Kasumi-1 (cell line): ENCODE data around the gene LRRC4B.
A peak's percentile ranks its signal among the peaks of the same experiment; 100 is the strongest.

Source experiments
- DNase-seq, 2 experiments: peaks; one replicate each; lab custom pipeline; 2025; lab: John Stamatoyannopoulos, UW

LRRC4B gene

GRCh38 chr19:50522881-50523280 is 45.4 kb downstream of the LRRC4B start:
- DNase-seq, result no peak

GRCh38 chr19:50520822-50521465 is 47.3 kb downstream of the LRRC4B start:
- DNase-seq, result no peak

DNA sequence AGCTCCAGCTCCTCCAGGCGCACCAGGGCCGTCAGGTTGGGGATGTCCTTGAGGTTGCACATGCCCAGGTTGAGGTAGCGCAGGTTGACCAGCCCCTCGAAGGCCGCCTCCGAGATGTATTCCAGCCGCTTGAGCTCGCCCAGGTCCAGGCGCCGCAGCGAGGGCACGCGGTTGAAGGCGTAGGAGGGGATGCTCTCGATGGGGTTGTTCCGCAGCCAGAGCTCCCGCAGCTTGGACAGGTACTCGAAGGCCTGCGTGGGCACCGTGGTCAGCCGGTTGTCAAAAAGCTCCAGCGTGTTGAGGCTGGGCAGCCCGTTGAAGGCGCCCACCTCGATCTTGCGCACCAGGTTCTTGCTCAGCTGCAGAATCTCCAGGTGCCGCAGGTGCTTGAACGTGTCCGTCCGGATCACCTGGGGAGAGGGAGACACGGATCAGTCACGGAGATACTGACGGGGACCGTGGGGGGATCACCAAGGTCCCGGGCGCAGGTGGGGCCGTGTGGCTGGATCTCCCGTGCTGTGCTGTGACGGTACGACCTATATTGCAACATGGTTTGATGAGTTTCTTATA is 49.1 kb downstream of the LRRC4B start:
- no peak for DNase-seq

GRCh38 chr19:50518091-50519005 is 49.9 kb downstream of the LRRC4B start:
- no peak for DNase-seq

- DNase-seq, result no peak
These were observed 50.5 kb downstream of the LRRC4B start for GRCh38 chr19:50517704-50518075.

GRCh38 chr19:50516964-50517703 is 51.1 kb downstream of the LRRC4B start:
- DNase-seq, result no peak

DNA sequence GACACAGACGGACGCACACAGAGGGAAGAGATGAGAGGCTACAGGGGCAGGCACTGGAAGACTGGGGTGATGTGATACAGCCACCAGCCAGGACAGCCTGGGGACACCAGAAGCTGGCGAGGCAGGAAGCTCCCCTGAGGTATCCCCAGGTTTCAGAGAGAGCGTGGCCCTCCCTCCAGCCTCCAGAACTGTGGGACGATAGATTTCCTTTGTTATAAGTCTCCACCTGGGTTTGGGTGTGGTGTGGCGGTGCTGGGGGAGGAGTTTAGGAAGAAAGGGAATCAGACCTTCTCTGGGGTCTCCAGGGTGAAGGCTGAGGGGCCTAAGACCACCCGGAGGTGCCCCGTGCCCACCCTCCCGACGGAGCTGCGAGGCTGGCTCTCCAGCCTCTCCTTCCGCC is 51.8 kb downstream of the LRRC4B start:
- DNase-seq, result no peak

GRCh38 chr19:50515168-50515561 is 53.1 kb downstream of the LRRC4B start:
- no peak for DNase-seq

- no peak for DNase-seq
These were observed 53.7 kb downstream of the LRRC4B start for GRCh38 chr19:50514346-50515167.

DNA sequence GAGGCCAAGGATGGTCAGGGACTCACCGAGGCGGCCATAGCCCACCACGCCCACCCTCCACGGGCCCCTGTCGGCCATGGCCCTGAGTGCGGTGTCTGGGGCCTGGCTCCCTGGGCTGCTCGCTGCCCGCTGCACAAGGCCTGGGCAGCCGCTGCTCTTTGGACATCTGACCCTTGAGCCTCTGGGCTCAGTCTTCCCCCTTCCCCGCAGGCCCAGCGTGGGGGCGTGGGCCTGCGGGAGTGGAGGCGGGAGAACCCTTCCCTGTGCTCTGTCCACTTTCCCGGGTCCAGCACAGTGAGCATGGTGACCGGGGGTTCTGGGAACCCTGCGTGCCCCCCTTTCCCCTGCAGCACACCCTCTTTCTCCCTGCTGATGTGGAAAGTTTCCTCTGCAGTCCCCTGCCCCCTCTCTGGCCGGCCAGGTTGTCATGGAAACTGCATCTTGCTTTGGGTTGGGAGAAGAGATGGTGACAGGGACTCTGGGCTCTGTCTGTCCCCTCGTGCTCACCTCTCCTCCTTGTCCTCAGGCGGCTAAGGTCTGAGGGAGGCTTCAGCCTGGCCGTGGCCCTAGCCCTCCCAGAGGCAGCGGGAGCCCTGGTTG is 54.4 kb downstream of the LRRC4B start, which contains the start of gene ASPDH:
Gene ASPDH, minus strand, starts transcription at position 168 of the 600 bp plus-strand sequence. Its CDS starts 90 bp downstream, at position 78.
- DNase-seq, result no peak

GRCh38 chr19:50512999-50513745 is 55.1 kb downstream of the LRRC4B start:
- DNase-seq, result no peak

DNA sequence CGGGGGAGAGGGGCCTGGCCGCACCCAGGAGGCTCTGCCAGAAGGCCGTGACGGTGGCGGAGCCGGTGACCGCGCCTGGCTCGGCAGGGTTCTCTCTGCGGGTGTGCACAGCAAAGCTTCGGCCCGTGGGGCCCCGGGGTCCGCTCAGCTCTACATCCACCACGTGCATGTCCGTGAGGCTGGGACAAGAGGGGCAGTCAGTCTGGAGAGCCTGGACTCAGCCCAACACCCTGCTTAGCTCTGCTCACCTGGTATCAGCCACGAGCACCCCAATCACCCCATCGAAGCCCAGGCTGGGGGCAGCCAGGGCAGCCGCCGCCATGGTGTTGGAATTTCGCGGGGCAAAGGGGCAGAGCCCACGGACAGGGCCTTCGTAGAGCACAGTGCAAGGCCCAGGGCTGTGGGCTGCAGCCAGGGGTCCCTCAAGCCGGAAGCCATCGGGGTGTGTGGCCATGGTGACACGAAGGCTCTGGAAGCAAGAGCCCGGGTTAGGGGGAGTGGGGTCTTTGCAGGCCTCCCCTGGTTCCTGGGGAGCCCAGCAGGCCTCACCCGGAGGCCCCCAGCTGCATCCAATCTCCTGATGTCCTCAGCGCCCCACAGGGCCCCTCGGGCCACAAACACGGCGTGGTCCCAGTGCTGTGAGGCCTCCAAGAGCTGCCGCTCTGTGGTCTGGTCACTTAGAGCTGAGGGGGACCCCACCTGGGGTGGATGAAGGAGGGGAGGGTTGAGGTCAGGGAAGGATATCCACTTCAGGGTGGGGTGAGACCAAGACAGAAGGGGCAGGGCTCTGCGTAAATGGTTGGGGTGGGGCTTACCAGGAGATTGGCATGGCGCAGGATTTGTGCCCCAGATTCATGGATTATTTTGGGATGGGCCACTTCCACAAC is 55.9 kb downstream of the LRRC4B start:
- no peak for DNase-seq

DNA sequence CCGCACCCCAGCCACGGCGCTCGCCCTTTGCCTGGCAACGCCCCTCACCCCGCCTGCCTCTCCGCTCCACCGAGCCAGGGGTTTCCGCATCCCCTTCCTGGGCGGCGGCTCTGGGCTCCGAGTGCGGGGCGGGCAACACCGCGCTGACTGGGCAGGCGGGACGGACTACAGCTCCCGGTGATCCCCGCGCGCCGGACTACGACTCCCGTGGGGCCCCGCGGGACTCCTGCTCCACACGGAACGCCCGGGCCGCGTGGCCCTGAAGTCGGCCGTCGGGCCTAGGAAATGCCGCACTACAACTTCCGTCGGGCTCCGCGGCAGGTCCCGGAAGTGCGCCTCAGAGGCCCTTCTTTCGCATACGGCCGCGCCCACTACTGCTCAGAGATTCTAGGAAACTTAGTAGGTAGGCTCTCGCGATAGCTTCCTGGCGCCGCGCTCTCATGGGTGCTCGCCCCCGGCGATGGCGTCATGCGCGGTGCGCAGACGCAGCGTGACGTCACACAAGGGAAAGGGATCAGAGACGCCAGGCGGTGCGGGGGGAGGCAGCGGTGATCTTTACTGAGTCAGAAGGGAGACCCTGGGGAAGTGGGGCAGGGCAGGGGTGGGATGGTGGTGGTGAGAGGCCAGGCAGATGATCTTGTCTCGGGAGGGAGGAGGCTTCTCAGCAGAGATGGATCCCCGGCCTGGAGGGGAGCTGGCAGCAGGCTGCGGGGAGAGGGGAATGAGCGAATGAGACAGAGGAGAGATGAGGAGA is 57.0 kb downstream of the LRRC4B start, which contains the start of gene JOSD2:
Gene JOSD2, minus strand, starts transcription at position 123 of the 754 bp plus-strand sequence. CDS start 760 bp downstream, outside the sequence.
- peak; percentile 97 to 99 for DNase-seq

DNA sequence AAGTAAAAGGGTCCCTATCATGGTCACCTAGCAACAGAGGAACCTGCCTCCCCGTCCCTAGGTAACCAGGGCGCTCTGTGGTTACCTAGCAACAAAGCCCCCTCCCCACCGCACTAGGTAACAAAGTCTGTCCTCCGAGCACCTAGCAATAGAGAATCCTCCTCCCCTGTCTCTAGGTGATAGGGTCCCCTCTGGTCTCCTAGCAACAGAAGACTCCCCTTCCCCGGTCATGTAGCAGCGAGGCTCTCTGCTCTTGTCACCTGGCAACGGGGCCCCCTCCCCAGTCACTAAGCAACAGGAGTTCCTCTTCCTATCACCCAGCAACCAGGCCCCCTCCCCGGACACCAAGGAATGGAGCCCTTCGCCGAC is 57.6 kb downstream of the LRRC4B start:
- no peak for DNase-seq

DNA sequence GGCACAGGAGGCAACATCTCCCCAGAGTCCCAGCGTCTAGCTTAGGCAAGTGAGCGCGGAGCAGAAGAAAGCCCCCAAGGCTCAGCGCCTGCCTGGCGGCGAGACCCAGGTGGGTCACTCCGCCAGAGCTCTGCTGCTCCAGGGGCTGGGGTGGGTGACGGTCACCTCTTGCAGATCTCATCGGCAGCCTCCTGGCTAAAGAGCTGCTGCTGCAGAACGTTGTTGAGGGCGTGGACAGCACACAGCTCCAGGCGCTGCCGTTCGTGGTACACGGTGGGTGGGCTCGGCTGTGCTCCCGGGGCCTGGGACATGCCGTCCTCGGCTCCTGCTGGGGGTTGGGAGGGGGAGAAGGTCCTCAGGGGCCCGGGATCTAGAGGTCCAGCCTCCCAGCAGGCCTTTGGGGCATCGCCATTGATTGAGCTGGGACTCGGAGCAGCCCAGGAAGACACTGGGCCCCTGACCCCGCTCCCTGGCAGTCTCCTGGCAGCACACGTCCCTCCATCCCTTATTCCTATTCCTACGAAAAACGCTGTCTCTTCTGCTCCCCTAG is 58.0 kb downstream of the LRRC4B start:
- DNase-seq, result no peak

GRCh38 chr19:50509366-50509765 is 58.9 kb downstream of the LRRC4B start:
- DNase-seq, result no peak

DNA sequence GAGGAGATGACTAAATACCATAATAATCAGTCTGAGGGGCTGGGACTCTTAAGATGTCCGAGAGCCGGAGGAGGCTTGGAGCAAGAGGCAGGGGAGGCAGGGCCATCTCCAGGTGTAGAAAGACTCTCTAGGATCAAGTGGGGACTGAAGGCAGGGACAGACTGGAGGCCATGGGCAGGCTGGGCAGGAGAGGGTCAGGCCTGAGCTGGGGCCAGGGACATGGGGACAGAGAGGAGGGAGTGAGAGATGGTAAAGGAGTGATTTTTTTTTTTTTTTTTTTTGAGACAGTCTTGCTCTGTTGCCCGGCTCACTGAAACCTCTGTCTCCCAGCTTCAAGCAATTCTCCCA is 59.4 kb downstream of the LRRC4B start:
- no peak for DNase-seq

DNA sequence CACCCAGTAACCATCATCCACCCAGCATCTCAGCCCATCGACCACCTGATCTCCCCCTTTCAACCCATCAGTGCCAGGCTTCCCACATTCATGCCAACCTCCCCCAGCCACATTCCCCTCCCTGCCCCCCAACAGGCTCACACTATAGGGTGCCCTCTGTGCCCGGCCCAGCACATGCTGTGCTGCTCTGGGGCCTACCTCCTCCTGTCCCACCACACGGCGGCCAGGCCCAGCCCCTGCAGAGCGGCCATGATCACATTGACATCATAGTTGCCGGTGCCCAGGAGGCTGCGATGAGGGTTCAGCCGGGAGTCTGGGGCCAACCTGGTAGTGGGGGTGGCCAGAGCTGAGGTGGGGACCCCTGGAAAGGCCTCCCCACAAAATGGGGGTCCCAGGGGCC is 60.9 kb downstream of the LRRC4B start:
- DNase-seq, result no peak
